KG1 (cell line): ENCODE data around the gene ROMO1.
A peak's percentile ranks its signal among the peaks of the same experiment; 100 is the strongest.

Experiments used
- DNase-seq: peaks from one replicate; lab custom pipeline; 2025; lab: John Stamatoyannopoulos, UW

ROMO1 gene

GRCh38 chr20:35699127-35699956 is at the start of gene ROMO1, which contains the start of gene NFS1:
ROMO1 (plus strand) TSS chr20:35699405; CDS start chr20:35699633, 228 bp downstream.
NFS1 (minus strand) TSS chr20:35699352; CDS start chr20:35699288, 64 bp downstream.
- DNase-seq, result peak; percentile 74

- DNase-seq, result no peak
Measured at GRCh38 chr20:35650632-35651031, 48.6 kb upstream of the ROMO1 start.

DNA sequence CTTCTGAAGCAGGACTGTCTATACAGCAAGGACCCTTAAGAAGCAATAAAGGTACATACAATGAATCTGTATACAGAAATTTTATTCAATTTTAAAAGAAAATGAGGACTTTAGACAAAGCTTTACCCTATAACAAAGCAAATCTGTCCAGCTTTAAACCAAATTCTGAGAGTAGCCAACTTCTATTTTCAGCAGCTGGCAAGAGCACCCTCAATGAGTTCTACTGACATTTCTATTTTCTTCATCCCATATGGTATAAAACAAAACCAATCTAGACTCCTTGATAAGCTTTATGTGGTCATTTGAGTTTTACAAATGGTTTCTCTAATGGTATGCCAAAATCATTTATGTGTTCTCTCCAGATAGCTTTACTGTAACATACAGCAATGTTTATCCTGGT is 47.2 kb upstream of the ROMO1 start:
- no peak for DNase-seq

DNA sequence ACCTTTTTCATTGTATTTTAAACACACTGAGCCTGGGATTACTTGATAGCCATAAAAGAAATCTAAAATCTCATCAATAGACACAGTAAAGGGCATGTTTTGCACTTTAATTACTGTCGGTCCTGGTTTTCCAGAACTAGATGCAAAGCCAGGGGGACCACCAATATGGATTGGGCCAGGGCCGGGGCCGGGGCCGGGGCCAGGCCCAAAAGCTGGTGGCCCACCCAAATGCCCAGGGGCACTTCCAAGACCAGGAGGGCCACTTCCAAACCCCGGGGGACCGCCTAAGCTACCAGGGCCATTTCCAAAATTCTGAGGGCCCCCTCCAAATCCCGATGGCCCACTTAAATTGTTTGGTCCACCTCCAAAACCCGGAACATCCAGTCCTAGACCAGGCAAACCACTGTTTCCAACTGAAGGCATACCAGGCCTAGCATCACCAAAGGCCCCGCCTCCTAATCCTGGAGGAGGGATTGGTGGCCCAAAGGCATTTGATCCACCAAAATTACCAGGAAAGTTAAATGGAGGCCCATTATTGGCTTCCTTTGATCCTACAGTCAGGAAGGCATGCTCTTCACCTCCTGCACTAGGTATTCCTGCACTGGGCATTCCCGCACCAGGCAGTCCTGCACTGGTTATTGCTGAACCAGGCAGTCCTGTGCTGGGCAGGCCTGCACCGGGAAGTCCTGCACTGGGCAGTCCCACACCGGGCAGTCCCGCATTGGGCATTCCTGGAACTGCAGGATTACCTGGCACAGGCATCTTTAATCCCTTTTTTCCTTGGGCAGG is 46.4 kb upstream of the ROMO1 start:
- no peak for DNase-seq

- no peak for DNase-seq
Measured at GRCh38 chr20:35653430-35653734, 45.8 kb upstream of the ROMO1 start.

DNA sequence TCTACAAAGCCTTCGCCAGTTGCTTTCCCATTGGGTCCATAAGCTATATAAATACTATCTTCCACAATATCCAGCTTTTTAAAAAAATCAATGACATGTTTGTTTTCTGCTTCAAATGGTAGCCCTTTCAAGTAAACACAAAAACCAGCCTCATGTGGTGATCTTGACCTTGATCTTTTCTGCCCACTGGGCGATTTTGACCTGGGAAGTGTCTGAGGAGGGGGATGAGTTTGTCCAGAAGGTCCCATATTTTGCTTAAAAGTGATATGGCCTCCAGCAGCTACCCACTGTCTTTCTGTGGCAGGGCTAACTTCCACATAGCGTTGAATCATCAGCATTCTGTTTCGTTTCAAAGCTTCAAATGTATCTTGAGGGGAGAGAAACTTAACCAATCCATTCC is 45.3 kb upstream of the ROMO1 start:
- no peak for DNase-seq

DNA sequence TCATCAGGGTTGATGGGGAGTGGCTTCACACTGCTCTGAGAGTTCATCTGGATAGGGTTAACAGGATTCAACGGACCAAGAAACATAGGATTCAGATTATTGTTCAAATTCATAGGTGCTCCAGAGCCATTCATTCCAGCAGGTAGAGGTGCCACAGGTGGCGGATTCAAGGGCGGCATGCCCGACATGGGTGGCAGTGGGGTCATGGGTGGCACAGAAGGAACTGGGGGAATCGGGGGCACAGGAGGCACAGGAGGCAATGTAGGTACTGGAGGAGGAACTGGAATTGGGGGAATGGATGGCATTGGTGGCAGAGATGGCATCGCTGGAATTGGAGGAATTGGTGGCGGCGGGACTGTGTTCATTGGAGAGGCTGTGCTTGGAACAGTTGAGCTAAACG is 44.8 kb upstream of the ROMO1 start:
- no peak for DNase-seq

GRCh38 chr20:35657271-35657670 is 41.9 kb upstream of the ROMO1 start:
- DNase-seq, result no peak

DNA sequence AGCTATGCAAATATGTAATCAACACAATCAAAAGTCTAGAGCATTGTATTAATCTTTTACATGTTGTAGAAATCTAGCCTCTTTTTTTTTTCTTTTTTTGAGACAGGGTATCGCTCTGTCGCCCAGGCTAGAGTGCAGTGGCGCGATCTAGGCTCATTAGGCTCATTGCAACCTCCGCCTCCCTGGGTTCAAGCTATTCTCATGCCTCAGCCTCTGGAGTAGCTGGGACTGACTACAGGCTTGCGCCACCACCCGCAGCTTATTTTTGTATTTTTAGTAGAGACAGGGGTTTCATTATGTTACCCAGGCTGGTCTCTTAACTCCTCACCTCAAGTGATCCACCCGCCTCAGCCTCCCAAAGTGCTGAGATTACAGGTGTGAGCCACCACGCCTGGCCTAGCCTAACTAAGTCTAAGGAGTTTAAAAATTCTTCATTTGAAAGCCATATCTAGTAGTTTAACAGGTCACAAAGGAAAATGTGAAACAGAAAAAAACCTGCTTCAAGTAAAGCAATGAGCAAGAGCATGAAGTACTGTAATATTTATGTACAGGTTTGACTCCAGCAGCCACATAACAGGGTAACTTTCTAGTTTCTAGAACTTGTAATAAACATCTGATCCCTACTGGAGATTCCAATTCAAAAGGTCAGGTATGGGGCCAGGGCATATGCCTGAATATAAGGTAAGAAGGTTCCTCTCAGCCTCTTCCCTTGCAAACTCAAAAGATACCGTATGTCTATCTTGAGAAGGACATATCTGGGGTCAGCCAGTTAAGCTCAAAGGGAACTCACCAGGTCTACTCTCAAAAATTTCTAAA is 38.9 kb upstream of the ROMO1 start:
- no peak for DNase-seq

GRCh38 chr20:35661053-35661452 is 38.2 kb upstream of the ROMO1 start:
- DNase-seq, result no peak

DNA sequence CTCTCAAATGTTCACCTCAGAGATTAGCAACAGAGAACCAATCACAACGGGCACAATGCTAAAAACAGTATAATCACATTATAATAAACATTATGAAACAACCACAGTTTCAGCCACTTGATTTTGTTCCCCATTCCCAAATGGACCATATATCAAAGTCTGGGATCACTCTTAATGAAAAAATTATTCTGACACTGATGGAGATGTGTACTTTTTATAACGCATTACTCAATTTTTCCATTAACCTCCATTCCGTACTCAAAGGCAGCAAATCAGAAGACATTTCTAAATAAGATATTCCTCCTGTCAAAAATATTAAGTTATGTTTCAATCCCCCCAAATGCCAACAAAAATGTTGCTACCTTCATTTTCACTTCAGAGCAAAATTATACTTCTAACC is 37.3 kb upstream of the ROMO1 start:
- DNase-seq, result no peak

GRCh38 chr20:35662551-35662950 is 36.7 kb upstream of the ROMO1 start:
- DNase-seq, result no peak

DNA sequence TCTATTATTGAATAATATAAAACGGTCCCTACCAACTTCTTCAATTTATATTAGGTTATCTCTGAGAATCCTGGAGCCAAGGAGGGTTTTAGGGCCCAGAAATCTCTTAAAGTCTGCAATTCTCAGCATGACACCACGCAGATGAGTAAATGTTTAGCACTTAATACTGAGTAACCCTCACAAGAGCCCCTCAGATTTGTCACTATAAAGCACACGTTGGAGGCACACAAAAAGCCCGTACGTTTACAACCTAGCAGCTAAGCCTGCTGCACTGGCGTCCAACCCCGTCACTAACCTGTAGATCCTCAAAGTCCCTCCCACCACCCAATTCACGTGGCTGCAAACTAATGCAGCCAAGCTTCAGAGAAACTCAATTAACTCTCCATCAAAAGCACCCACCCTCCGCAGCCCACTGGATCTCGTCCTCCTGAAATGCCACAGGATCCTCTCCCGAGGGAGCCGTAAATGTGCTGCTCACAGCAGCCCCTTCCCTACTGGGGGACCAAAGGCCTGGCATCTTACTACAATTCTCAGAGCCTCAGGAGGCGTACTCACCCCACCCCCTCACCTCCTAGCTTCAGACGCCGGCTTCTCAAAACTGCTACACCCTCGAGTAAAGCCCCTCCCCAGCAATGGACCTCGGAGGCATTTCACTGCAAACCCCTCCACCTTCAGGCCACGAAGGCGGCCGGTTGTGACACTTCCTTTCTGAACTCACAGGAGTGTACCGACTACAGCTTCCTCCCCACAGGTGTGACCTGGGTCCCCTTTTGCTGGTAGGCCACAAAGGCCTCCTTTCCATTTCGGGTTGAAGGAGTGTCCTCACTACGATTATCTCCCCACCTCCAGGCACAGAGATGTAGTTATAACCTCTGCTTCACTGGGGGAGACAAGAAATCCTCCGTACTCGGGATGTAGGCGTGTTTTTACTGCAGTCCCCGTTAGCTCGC is 35.4 kb upstream of the ROMO1 start:
- DNase-seq, result no peak

GRCh38 chr20:35664466-35665206 is 34.6 kb upstream of the ROMO1 start, which contains the start of the genes CPNE1 and RBM12:
CPNE1 (minus strand) TSS chr20:35664900; CDS start chr20:35632923, 31,977 bp downstream.
RBM12 (minus strand) TSS chr20:35664900; CDS start chr20:35655322, 9,578 bp downstream.
- DNase-seq, result peak; percentile 81

DNA sequence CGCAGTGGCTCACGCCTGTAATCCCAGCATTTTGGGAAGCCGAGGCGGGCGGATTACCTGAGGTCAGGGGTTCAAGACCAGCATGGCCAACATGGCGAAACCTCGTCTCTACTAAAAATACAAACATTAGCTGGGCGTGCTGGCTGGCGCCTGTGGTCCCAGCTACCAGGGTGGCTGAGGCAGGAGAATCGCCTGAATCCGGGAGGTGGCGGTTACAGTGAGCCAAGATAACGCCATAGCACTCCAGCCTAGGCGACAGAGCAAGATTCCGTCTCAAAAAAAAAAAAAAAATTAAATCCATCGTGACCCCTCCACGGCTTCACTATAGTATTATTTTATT is 33.3 kb upstream of the ROMO1 start:
- DNase-seq, result no peak

GRCh38 chr20:35669221-35669620 is 30.0 kb upstream of the ROMO1 start:
- no peak for DNase-seq

- DNase-seq, result no peak
Measured at GRCh38 chr20:35669681-35670080, 29.5 kb upstream of the ROMO1 start.

GRCh38 chr20:35673884-35674283 is 25.3 kb upstream of the ROMO1 start:
- no peak for DNase-seq

- no peak for DNase-seq
Measured at GRCh38 chr20:35674921-35675320, 24.3 kb upstream of the ROMO1 start.

DNA sequence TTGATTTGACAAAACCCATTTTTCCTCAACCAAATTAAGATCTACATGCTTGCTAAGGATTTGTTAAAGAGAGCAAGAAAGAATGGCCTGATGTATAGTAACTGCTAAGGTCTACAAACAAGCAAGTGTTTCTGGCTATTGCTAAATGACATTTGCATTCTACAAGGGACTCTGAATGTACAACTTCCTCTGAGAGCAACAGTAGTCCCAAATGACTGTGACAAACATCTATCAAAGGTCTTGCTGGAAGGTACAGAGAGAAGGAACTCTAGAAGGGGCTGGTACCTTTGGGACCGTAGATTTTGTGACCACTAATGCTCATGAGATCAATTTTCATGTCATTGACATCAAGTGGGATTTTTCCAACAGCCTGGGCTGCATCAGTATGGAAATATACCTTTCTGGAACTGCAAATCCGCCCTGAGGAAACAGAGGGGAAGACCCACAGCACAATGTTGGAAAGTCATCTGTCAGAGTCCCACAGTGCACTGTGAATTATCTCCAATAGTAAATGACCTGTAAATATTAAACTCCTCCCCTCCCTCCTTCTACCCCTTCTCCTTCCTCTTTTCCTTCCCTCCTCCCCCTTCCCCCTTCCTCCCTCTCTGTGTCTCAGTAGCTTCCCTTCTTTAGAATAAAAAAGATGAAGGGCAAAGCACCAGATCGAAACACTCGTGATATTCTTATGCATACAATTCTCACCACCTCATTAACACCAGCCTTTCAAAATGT is 18.6 kb upstream of the ROMO1 start:
- DNase-seq, result no peak
